Neural cell (in vitro differentiated cells): ENCODE measurements around the gene POU6F2. TPM values are rescaled to one million over a fixed set of nuclear protein-coding genes. Genes with fewer than 3 reads are reported as not detected.

Source experiments
- H2AFZ ChIP-seq: fragments of 200-600, 300-800 bp; sonication (generic), shearing (Covaris generic); 2 replicates; pipeline ENCODE4 v1.6.0; 2014; ENCODE audit warnings: low read depth, mild to moderate bottlenecking, antibody characterized with exemption, low read length, moderate library complexity
- H3F3A ChIP-seq: fragments of 200-600 bp; shearing (Covaris generic); 2 replicates; pipeline ENCODE4 v1.6.1; 2016; ENCODE audit warnings: mild to moderate bottlenecking, moderate library complexity, mixed read lengths, antibody characterized with exemption, low read length; ENCODE audit not compliant: insufficient read depth, poor library complexity, severe bottlenecking
- H3K27ac ChIP-seq: fragments of 200-600, 300-800 bp; sonication (generic), shearing (Covaris generic); 2 replicates; pipeline ENCODE4 v1.5.1; 2014; ENCODE audit warnings: mild to moderate bottlenecking, low read length, moderate library complexity
- H3K27me3 ChIP-seq: fragments of 300-800, 200-600 bp; sonication (generic), shearing (Covaris generic); 2 replicates; pipeline ENCODE4 v1.6.0; 2014; ENCODE audit warnings: mild to moderate bottlenecking, low read depth, low read length, moderate library complexity; ENCODE audit not compliant: insufficient read depth
- H3K36me3 ChIP-seq: fragments of 300-800, 200-600 bp; sonication (generic), shearing (Covaris generic); 2 replicates; pipeline ENCODE4 v1.5.1; 2014; ENCODE audit warnings: mild to moderate bottlenecking, antibody characterized with exemption, low read length, moderate library complexity; ENCODE audit not compliant: insufficient read depth
- H3K4me2 ChIP-seq: fragments of 300-800, 200-600 bp; sonication (generic), shearing (Covaris generic); 2 replicates; pipeline ENCODE4 v1.6.0; 2014; ENCODE audit warnings: mild to moderate bottlenecking, low read length
- H3K4me3 ChIP-seq: fragments of 300-800, 200-600 bp; sonication (generic), shearing (Covaris generic); 2 replicates; pipeline ENCODE4 v1.5.1; 2014; ENCODE audit warnings: mild to moderate bottlenecking, low read length, moderate library complexity
- H3K79me2 ChIP-seq: fragments of 200-600 bp; shearing (Covaris generic); replicated peaks from 2 replicates; pipeline ENCODE4 v1.6.0; 2014; ENCODE audit warnings: mild to moderate bottlenecking, low read length, moderate library complexity; ENCODE audit not compliant: insufficient read depth
- H3K9ac ChIP-seq: fragments of 300-800, 200-600 bp; sonication (generic), shearing (Covaris generic); 2 replicates; pipeline ENCODE4 v1.6.1; 2016; ENCODE audit warnings: mild to moderate bottlenecking, low read length, mixed read lengths
- H3K9me2 ChIP-seq: fragments of 200-600 bp; shearing (Covaris generic); 2 replicates; pipeline ENCODE4 v1.6.1; 2016; ENCODE audit warnings: mild to moderate bottlenecking, low read length, mixed read lengths; ENCODE audit not compliant: insufficient read depth
- H3K9me3 ChIP-seq: fragments of 200-600, 300-800 bp; sonication (generic), shearing (Covaris generic); 2 replicates; pipeline ENCODE4 v1.6.1; 2016; ENCODE audit warnings: mild to moderate bottlenecking, mixed run types, low read length, moderate library complexity, mixed read lengths
- H4K20me1 ChIP-seq: fragments of 200-600 bp; shearing (Covaris generic); 2 replicates; pipeline ENCODE4 v1.6.1; 2016; ENCODE audit warnings: mild to moderate bottlenecking, mixed run types; ENCODE audit not compliant: insufficient read depth
- EP300 ChIP-seq: fragments of 450-650 bp; conservative IDR thresholded peaks from 2 replicates; pipeline ENCODE4 v1.6.1; 2014; ENCODE audit warnings: antibody characterized with exemption, mild to moderate bottlenecking, moderate library complexity; ENCODE audit not compliant: poor library complexity, severe bottlenecking
- EZH2 ChIP-seq: fragments of 200-600, 300-800 bp; shearing (Covaris generic), sonication (generic); IDR thresholded peaks from 2 replicates; pipeline ENCODE4 v1.6.1; 2014; ENCODE audit warnings: antibody characterized with exemption, low read length, borderline replicate concordance, mild to moderate bottlenecking; ENCODE audit not compliant: insufficient read depth, poor library complexity, severe bottlenecking
- MXI1 ChIP-seq: fragments of 450-650 bp; conservative IDR thresholded peaks from 2 replicates; pipeline ENCODE4 v1.6.1; 2014; ENCODE audit warnings: antibody characterized with exemption, mild to moderate bottlenecking; ENCODE audit not compliant: poor library complexity, severe bottlenecking
- POLR2AphosphoS5 ChIP-seq: IDR thresholded peaks from 2 replicates; pipeline ENCODE4 v1.6.1; 2012
- RAD21 ChIP-seq: fragments of 450-650 bp; conservative IDR thresholded peaks from 2 replicates; pipeline ENCODE4 v1.6.1; 2014; ENCODE audit warnings: antibody characterized with exemption, mild to moderate bottlenecking, moderate library complexity
- REST ChIP-seq: IDR thresholded peaks from 2 replicates; pipeline ENCODE4 v1.6.1; 2012; ENCODE audit warnings: borderline replicate concordance
- SMC3 ChIP-seq: fragments of 450-650 bp; conservative IDR thresholded peaks from 2 replicates; pipeline ENCODE4 v1.6.1; 2014; ENCODE audit warnings: antibody characterized with exemption, mild to moderate bottlenecking, moderate library complexity; ENCODE audit not compliant: poor library complexity
- TAF1 ChIP-seq: IDR thresholded peaks from 2 replicates; pipeline ENCODE4 v1.6.1; 2012; ENCODE audit warnings: low read depth
- polyA plus RNA-seq: library from polyadenylated mRNA; depleted of rRNA; stranded (reverse); fragments of >200 nt; gene quantifications from 2 replicates; pipeline ENCODE4 v1.2.3, GENCODE V29; 2014
- TF ChIP-seq, protein P1 (sequence below): fragments of 450-650 bp; IDR thresholded peaks from 2 replicates; pipeline ENCODE4 v1.5.1; 2014; ENCODE audit warnings: antibody characterized with exemption, mild to moderate bottlenecking, moderate library complexity; ENCODE audit not compliant: poor library complexity, severe bottlenecking

Gene POU6F2
- polyA plus RNA-seq, 1 donor from 2014 or later: 2.8 TPM

DNA sequence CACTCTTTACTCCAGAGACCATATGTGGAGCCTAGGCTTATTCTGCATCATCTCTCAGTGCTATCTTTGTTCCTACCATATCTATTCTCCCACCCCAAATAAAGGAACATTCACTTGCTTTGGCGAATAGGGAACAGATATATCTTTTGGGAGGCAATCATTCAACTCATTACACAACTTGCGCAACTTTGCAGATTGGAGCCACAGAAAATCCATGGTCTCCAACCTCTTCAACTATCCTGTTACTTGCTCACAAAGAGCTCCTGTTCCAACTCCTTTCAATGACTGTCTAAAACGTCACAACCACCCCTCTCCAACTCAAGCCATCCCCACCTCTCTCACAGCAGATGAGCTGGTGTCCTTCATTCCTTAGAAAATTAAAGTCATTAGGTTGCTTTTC, 203.7 kb downstream of the POU6F2 start:
- TF ChIP-seq SMC3: no peak
- TF ChIP-seq REST: no peak
- TF ChIP-seq MXI1: no peak
- no peak for TF ChIP-seq RAD21
- no peaks in the 10 kb centered on the region for H3F3A ChIP-seq
- H3K79me2 ChIP-seq: no peaks in the 10 kb centered on the region

GRCh38 chr7:39183796-39184195, 206.1 kb downstream of the POU6F2 start:
- H3K27ac ChIP-seq: no peak overlapping the region
- H3K9me3 ChIP-seq: no peaks in the 10 kb centered on the region
- no peaks in the 10 kb centered on the region for H3F3A ChIP-seq
- no peaks in the 10 kb centered on the region for H3K36me3 ChIP-seq
- no peaks in the 10 kb centered on the region for H3K9me2 ChIP-seq
- no peak overlapping the region for H3K9ac ChIP-seq
- no peak overlapping the region for H2AFZ ChIP-seq
- no peak overlapping the region for H3K4me3 ChIP-seq
- TF ChIP-seq MXI1: no peak
- TF ChIP-seq, protein P1, sequence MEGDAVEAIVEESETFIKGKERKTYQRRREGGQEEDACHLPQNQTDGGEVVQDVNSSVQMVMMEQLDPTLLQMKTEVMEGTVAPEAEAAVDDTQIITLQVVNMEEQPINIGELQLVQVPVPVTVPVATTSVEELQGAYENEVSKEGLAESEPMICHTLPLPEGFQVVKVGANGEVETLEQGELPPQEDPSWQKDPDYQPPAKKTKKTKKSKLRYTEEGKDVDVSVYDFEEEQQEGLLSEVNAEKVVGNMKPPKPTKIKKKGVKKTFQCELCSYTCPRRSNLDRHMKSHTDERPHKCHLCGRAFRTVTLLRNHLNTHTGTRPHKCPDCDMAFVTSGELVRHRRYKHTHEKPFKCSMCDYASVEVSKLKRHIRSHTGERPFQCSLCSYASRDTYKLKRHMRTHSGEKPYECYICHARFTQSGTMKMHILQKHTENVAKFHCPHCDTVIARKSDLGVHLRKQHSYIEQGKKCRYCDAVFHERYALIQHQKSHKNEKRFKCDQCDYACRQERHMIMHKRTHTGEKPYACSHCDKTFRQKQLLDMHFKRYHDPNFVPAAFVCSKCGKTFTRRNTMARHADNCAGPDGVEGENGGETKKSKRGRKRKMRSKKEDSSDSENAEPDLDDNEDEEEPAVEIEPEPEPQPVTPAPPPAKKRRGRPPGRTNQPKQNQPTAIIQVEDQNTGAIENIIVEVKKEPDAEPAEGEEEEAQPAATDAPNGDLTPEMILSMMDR: no peak
- no peak for TF ChIP-seq RAD21
- no peak for TF ChIP-seq EP300
- no peak for TF ChIP-seq TAF1
- no peak for TF ChIP-seq REST
- TF ChIP-seq EZH2: no peak
- TF ChIP-seq POLR2AphosphoS5: no peak
- TF ChIP-seq SMC3: no peak
- no peaks in the 10 kb centered on the region for H3K79me2 ChIP-seq
- H3K4me2 ChIP-seq: no peak overlapping the region
- H3K27me3 ChIP-seq: no peaks in the 10 kb centered on the region
- H4K20me1 ChIP-seq: no peaks in the 10 kb centered on the region

More for the DNA sequence above, 203.7 kb downstream of the POU6F2 start:
- Histone ChIP-seq H3K9ac (no peak overlapping the region), H3K4me3 (no peak overlapping the region), H3K9me2 (no peaks in the 10 kb centered on the region), H3K27me3 (no peaks in the 10 kb centered on the region), H3K27ac (no peak overlapping the region), H3K9me3 (no peaks in the 10 kb centered on the region), H3K36me3 (no peaks in the 10 kb centered on the region), H3K4me2 (no peak overlapping the region), H2AFZ (no peak overlapping the region), H4K20me1 (no peaks in the 10 kb centered on the region)
